Liver (tissue), 9 donors: ENCODE results near the gene TBX1. TPM values are rescaled to one million over a fixed set of nuclear protein-coding genes. Genes with fewer than 3 reads are reported as not detected.

ENCODE experiments used
- DNase-seq: peaks from one replicate; pipeline ENCODE4 v3.0.0-alpha.2; 2017; ENCODE audit warnings: low spot score
- H3K27ac ChIP-seq, 2 donors: one replicate each; pipeline ENCODE4 v1.7.0; 2013; ENCODE audit warnings: inconsistent platforms in 2 of 2, low read length in 2 of 2, control low read depth in 1 of 2, low read depth in 1 of 2, mild to moderate bottlenecking in 1 of 2
- H3K27me3 ChIP-seq, 4 donors: one replicate each; pipeline versions ENCODE4 v1.6.1 to v1.7.0; 2013; ENCODE audit warnings: low read length in 3 of 4, inconsistent platforms in 1 of 4, mild to moderate bottlenecking in 1 of 4, moderate library complexity in 1 of 4; ENCODE audit not compliant: control insufficient read depth in 4 of 4, insufficient read depth in 4 of 4
- H3K36me3 ChIP-seq, 4 donors: one replicate each; pipeline versions ENCODE4 v1.6.1 to v1.7.0; 2013; ENCODE audit warnings: low read length in 3 of 4, mild to moderate bottlenecking in 3 of 4, low read depth in 1 of 4, moderate library complexity in 1 of 4; ENCODE audit not compliant: control insufficient read depth in 4 of 4, insufficient read depth in 3 of 4
- H3K4me1 ChIP-seq, 4 donors: one replicate each; pipeline versions ENCODE4 v1.6.1 to v1.7.0; 2013; ENCODE audit warnings: low read length in 3 of 4, mild to moderate bottlenecking in 3 of 4, moderate library complexity in 1 of 4; ENCODE audit not compliant: control insufficient read depth in 4 of 4, insufficient read depth in 4 of 4
- H3K4me3 ChIP-seq, 3 donors: one replicate each; pipeline versions ENCODE4 v1.6.1 to v1.7.0; 2013; ENCODE audit warnings: low read length in 3 of 3, control low read depth in 1 of 3, low read depth in 1 of 3, mild to moderate bottlenecking in 1 of 3
- H3K9ac ChIP-seq, 2 donors: one replicate each; pipeline ENCODE4 v1.7.0; 2013; ENCODE audit warnings: low read length in 2 of 2, mild to moderate bottlenecking in 2 of 2, moderate library complexity in 2 of 2, control low read depth in 1 of 2, low read depth in 1 of 2
- H3K9me3 ChIP-seq, 4 donors: one replicate each; pipeline versions ENCODE4 v1.6.1 to v1.7.0; 2013; ENCODE audit warnings: low read length in 3 of 4; ENCODE audit not compliant: control insufficient read depth in 4 of 4
- ATF3 ChIP-seq: IDR thresholded peaks from 2 replicates; pipeline ENCODE4 v1.6.1; 2016; ENCODE audit warnings: antibody characterized with exemption
- CTCF ChIP-seq: fragments of 150-350 bp; IDR thresholded peaks from 2 replicates; pipeline ENCODE4 v1.5.1; 2017; ENCODE audit warnings: improper control_type of control experiment, low read depth, low read length; ENCODE audit not compliant: missing input control
- FOXA1 ChIP-seq: IDR thresholded peaks from 2 replicates; pipeline ENCODE4 v1.6.1; 2016; ENCODE audit warnings: antibody characterized with exemption
- FOXA2 ChIP-seq: IDR thresholded peaks from 2 replicates; pipeline ENCODE4 v1.6.1; 2016; ENCODE audit warnings: antibody characterized with exemption
- GABPA ChIP-seq, 2 donors: IDR thresholded peaks in 1 of 2; conservative IDR thresholded peaks in 1 of 2; 2 replicates each; pipeline ENCODE4 v1.6.1; 2016; ENCODE audit warnings: antibody characterized with exemption in 2 of 2, mild to moderate bottlenecking in 1 of 2, moderate library complexity in 1 of 2
- HNF4G ChIP-seq: IDR thresholded peaks from 2 replicates; pipeline ENCODE4 v1.6.1; 2016; ENCODE audit warnings: antibody characterized with exemption
- JUND ChIP-seq, 2 donors: IDR thresholded peaks; 2 replicates each; pipeline ENCODE4 v1.6.1; 2016; ENCODE audit warnings: antibody characterized with exemption in 2 of 2
- NR2F2 ChIP-seq: IDR thresholded peaks from 2 replicates; pipeline ENCODE4 v1.6.1; 2016; ENCODE audit warnings: antibody characterized with exemption
- RAD21 ChIP-seq, 2 donors: IDR thresholded peaks; 2 replicates each; pipeline ENCODE4 v1.6.1; 2016; ENCODE audit warnings: antibody characterized with exemption in 2 of 2, mild to moderate bottlenecking in 2 of 2
- REST ChIP-seq: IDR thresholded peaks from 2 replicates; pipeline ENCODE4 v1.6.1; 2016; ENCODE audit warnings: antibody characterized with exemption, mild to moderate bottlenecking
- SP1 ChIP-seq: IDR thresholded peaks from 2 replicates; pipeline ENCODE4 v1.6.1; 2018; ENCODE audit warnings: antibody characterized with exemption, mild to moderate bottlenecking
- WGBS: extraction: QIAGEN DNeasy Blood & Tissue Kit; methylation state at CpG from one replicate; pipeline ENCODE4 v1.1.7; 2013; 5-methylcytosine and 5-hydroxymethylcytosine counted together
- polyA plus RNA-seq, 2 donors: library from polyadenylated mRNA; stranded (reverse) in 1 of 2; unstranded in 1 of 2; fragments of 200-250 nt in 1 of 2; fragments of >200 nt in 1 of 2; fragmentation: Nextera tagmentation in 1 of 2; extraction: Ambion mirVana in 1 of 2; gene quantifications; one replicate each; pipeline versions ENCODE4 v1.2.1 to v1.2.3, GENCODE V29; 2013 to 2015
- total RNA-seq, 2 donors: library from RNA; depleted of rRNA; stranded (reverse); fragments of >200 nt; gene quantifications; one replicate each; pipeline ENCODE4 v1.2.3, GENCODE V29; 2014
- donor health status: healthy.
- donor health status: healthy.
- donor health status: healthy.
- donor health status: healthy.
- donor health status: healthy.

TBX1 gene
- total and polyA plus RNA-seq, 4 donors: 0.17 to 0.18 TPM; not detected in 2

GRCh38 chr22:19798003-19798665 lies 37.6 kb downstream of the TBX1 start (continued):
- no peak for TF ChIP-seq REST

- Histone ChIP-seq H3K36me3 (peaks cover 0 to 2% (median 0%) of the 10 kb centered on the region in 4 donors), H3K4me3 (no peak overlapping the region), H3K4me1 (no peaks in the 10 kb centered on the region), H3K9me3 (no peaks in the 10 kb centered on the region), H3K27ac (no peak overlapping the region), H3K27me3 (no peaks in the 10 kb centered on the region), H3K9ac (no peak overlapping the region)
- TF ChIP-seq RAD21 (IDR thresholded peaks at IDR 0.05) (no peak), GABPA (IDR thresholded peaks at IDR 0.05 in 1 of 2, conservative IDR thresholded peaks at IDR 0.05 in 1 of 2) (no peak), HNF4G (no peak), CTCF (no peak), FOXA1 (no peak), ATF3 (no peak), NR2F2 (no peak), JUND (IDR thresholded peaks at IDR 0.05) (no peak), SP1 (no peak), REST (no peak), FOXA2 (no peak)
- DNase-seq: no peak
- 92% methylated on average over 9 of the region's 9 CpGs for WGBS
These were observed 38.3 kb downstream of the TBX1 start for GRCh38 chr22:19798891-19799293.
